Measurements from ENCODE around the gene HTR1D. TPM values are rescaled to one million over a fixed set of nuclear protein-coding genes. Genes with fewer than 3 reads are reported as not detected.

Gene HTR1D
- total RNA-seq, 2 donors from 2014 or later = 0.46 to 1.1 TPM

GRCh38 chr1:23168445-23169194 lies 48.7 kb downstream of the HTR1D start, which contains the start of gene LUZP1:
LUZP1 (minus strand) TSS chr1:23168856.
- DNase-seq = peak; percentile 83 to 92
- peak; percentile 80 for ATAC-seq
- intact Hi-C loops (cut with DNase I, micrococcal nuclease) = no loop called here

GRCh38 chr1:23168079-23168444 lies 49.2 kb downstream of the HTR1D start:
- peak in 1 of 2 donors; percentile 56 for DNase-seq
- peak; percentile 33 for ATAC-seq
- intact Hi-C loops (cut with DNase I, micrococcal nuclease) = no loop called here

GRCh38 chr1:23167353-23168078 lies 49.8 kb downstream of the HTR1D start:
- peak; percentile 59 for ATAC-seq
- DNase-seq = peak; percentile 51 to 65
- intact Hi-C loops (cut with DNase I, micrococcal nuclease) = no loop called here

GRCh38 chr1:23166854-23167253 lies 50.4 kb downstream of the HTR1D start:
- ATAC-seq (no peak), DNase-seq (no peak)
- intact Hi-C loops (cut with DNase I, micrococcal nuclease) = no loop called here

- intact Hi-C loops (cut with DNase I, micrococcal nuclease) = no loop called here
- ATAC-seq = no peak
- no peak for DNase-seq
These were observed 53.9 kb downstream of the HTR1D start for GRCh38 chr1:23163395-23163794.

- intact Hi-C loops (cut with DNase I, micrococcal nuclease) = no loop called here
- DNase-seq (no peak), ATAC-seq (peak; percentile 82)
These were observed 57.1 kb downstream of the HTR1D start for GRCh38 chr1:23159963-23160877.

GRCh38 chr1:23156940-23157339 lies 60.4 kb downstream of the HTR1D start:
- no peak for ATAC-seq
- DNase-seq = no peak
- intact Hi-C loops (cut with DNase I, micrococcal nuclease) = no loop called here

- intact Hi-C loops (cut with DNase I, micrococcal nuclease) = no loop called here
- ATAC-seq (no peak), DNase-seq (no peak)
These were observed 64.2 kb downstream of the HTR1D start for GRCh38 chr1:23152966-23153684.

- intact Hi-C loops (cut with DNase I, micrococcal nuclease) = no loop called here
- DNase-seq = no peak
- ATAC-seq = no peak
These were observed 66.6 kb downstream of the HTR1D start for GRCh38 chr1:23150742-23151141.

GRCh38 chr1:23150125-23150524 lies 67.2 kb downstream of the HTR1D start:
- ATAC-seq (no peak), DNase-seq (no peak)
- intact Hi-C loops (cut with DNase I, micrococcal nuclease) = no loop called here

- intact Hi-C loops (cut with DNase I, micrococcal nuclease) = no loop called here
- peak; percentile 97 for ATAC-seq
- peak; percentile 34 to 53 for DNase-seq
These were observed 68.2 kb downstream of the HTR1D start for GRCh38 chr1:23149114-23149513.

GRCh38 chr1:23148084-23148483 lies 69.2 kb downstream of the HTR1D start:
- intact Hi-C loops (cut with DNase I, micrococcal nuclease) = no loop called here
- ATAC-seq (no peak), DNase-seq (no peak)

Other genes starting within 250 kb of the HTR1D start
- not detected for gene LACTBL1, start 244.6 kb downstream of the HTR1D start, total RNA-seq
- not detected for gene TEX46, start 201.7 kb downstream of the HTR1D start, total RNA-seq
- gene KDM1A, start 198.0 kb downstream of the HTR1D start, total RNA-seq = 10 to 100 TPM; 39.3 to 50.9 TPM
- 10 to 100 TPM; 43.7 to 57.8 TPM for gene LUZP1, start 48.6 kb downstream of the HTR1D start, total RNA-seq
- 100 to 1,000 TPM in 1 of 2 donors, 10 to 100 TPM in 1; 78.8 to 107 TPM for gene HNRNPR, start 126.8 kb upstream of the HTR1D start, total RNA-seq
- 10 to 100 TPM in 1 of 2 donors, 1 to 10 TPM in 1; 9.7 to 13.0 TPM for gene ZNF436, start 152.3 kb upstream of the HTR1D start, total RNA-seq
- 100 to 1,000 TPM; 147 to 186 TPM for gene TCEA3, start 207.2 kb upstream of the HTR1D start, total RNA-seq